OCI-LY1 (cell line): ENCODE measurements around the gene TANC2.

ENCODE experiments used
- H2AFZ ChIP-seq: fragments of 200-600 bp; sonication (generic), shearing (Covaris generic); 2 replicates; pipeline ENCODE4 v1.6.0; 2014; ENCODE audit warnings: antibody characterized with exemption, mild to moderate bottlenecking, low read length
- H3F3A ChIP-seq: fragments of 200-600 bp; sonication (generic), shearing (Covaris generic); 2 replicates; pipeline ENCODE4 v1.6.0; 2014; ENCODE audit warnings: mild to moderate bottlenecking, antibody characterized with exemption, low read length, moderate library complexity; ENCODE audit not compliant: insufficient read depth
- H3K27ac ChIP-seq: fragments of 200-600 bp; sonication (generic); 2 replicates; pipeline ENCODE4 v1.5.1; 2014; ENCODE audit warnings: low read length, mixed run types, mild to moderate bottlenecking, low read depth; ENCODE audit not compliant: poor library complexity, severe bottlenecking
- H3K27me3 ChIP-seq: fragments of 200-600 bp; sonication (generic); 2 replicates; pipeline ENCODE4 v1.6.0; 2014; ENCODE audit warnings: antibody characterized with exemption, mild to moderate bottlenecking, low read length, moderate library complexity; ENCODE audit not compliant: insufficient read depth
- H3K36me3 ChIP-seq: fragments of 200-600 bp; sonication (generic); 2 replicates; pipeline ENCODE4 v1.6.1; 2014; ENCODE audit warnings: mild to moderate bottlenecking, antibody characterized with exemption, low read length, moderate library complexity, mixed read lengths; ENCODE audit not compliant: insufficient read depth
- H3K4me1 ChIP-seq: fragments of 200-600 bp; sonication (generic); 2 replicates; pipeline ENCODE4 v1.5.1; 2014; ENCODE audit warnings: mild to moderate bottlenecking, low read length, moderate library complexity; ENCODE audit not compliant: insufficient read depth, severe bottlenecking
- H3K4me2 ChIP-seq: fragments of 200-600 bp; sonication (generic), shearing (Covaris generic); 2 replicates; pipeline ENCODE4 v1.6.1; 2014; ENCODE audit warnings: low read length
- H3K4me3 ChIP-seq: fragments of 200-600 bp; sonication (generic); 2 replicates; pipeline ENCODE4 v1.5.1; 2014; ENCODE audit warnings: low read length, low read depth, mild to moderate bottlenecking, mixed read lengths; ENCODE audit not compliant: poor library complexity, severe bottlenecking
- H3K79me2 ChIP-seq: fragments of 200-600 bp; shearing (Covaris generic); 2 replicates; pipeline ENCODE4 v1.6.1; 2016; ENCODE audit warnings: mixed run types, low read length, mixed read lengths; ENCODE audit not compliant: insufficient read depth
- H3K9ac ChIP-seq: fragments of 200-600 bp; sonication (generic), shearing (Covaris generic); 2 replicates; pipeline ENCODE4 v1.6.1; 2014; ENCODE audit warnings: mild to moderate bottlenecking, low read length, mixed read lengths
- H3K9me2 ChIP-seq: fragments of 200-600 bp; sonication (generic), shearing (Covaris generic); 2 replicates; pipeline ENCODE4 v1.6.1; 2014; ENCODE audit warnings: low read depth, mild to moderate bottlenecking, low read length, mixed read lengths
- H3K9me3 ChIP-seq: fragments of 200-600 bp; shearing (Covaris generic); 2 replicates; pipeline ENCODE4 v1.6.1; 2014; ENCODE audit warnings: low read length, mixed read lengths
- H4K20me1 ChIP-seq: fragments of 200-600 bp; sonication (generic), shearing (Covaris generic); 2 replicates; pipeline ENCODE4 v1.6.0; 2016; ENCODE audit warnings: mild to moderate bottlenecking, low read length; ENCODE audit not compliant: insufficient read depth
- EZH2 ChIP-seq: fragments of 200-600 bp; sonication (generic), shearing (Covaris generic); IDR thresholded peaks from 2 replicates; pipeline ENCODE4 v1.8.0; 2017; ENCODE audit warnings: borderline replicate concordance, mixed run types, mild to moderate bottlenecking, antibody characterized with exemption, low read length, moderate library complexity, mixed read lengths
- TF ChIP-seq, protein P1 (sequence below): fragments of 200-600 bp; sonication (generic), shearing (Covaris generic); IDR thresholded peaks from 2 replicates; pipeline ENCODE4 v1.5.1; 2017; ENCODE audit warnings: mild to moderate bottlenecking, antibody characterized with exemption, low read length, moderate library complexity, mixed read lengths

The TANC2 gene

DNA sequence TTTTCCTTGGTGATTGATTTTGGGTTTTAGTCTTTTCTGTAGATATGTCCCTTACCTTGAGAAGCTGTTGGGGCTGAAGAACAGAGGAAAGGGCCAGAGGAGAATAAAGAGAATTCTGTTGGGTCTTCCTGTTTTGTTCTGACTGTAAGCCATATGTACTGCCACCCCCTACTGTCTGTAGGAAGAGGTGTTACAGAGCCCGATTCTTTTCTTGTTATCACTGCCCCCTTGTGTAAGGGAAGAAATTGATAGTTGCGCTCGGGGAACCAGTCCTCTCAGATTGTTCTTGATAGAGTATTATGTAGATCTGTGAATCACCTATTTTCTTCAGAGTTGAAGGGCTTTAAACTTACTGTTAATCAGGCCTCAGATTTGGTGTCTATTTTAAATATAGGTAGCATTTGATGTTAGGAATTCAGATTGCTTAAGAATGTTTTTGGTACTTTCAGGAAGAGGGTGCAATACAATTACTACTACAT is 2.4 kb downstream of the TANC2 start:
- H3K4me3 ChIP-seq = no peak overlapping the region

DNA sequence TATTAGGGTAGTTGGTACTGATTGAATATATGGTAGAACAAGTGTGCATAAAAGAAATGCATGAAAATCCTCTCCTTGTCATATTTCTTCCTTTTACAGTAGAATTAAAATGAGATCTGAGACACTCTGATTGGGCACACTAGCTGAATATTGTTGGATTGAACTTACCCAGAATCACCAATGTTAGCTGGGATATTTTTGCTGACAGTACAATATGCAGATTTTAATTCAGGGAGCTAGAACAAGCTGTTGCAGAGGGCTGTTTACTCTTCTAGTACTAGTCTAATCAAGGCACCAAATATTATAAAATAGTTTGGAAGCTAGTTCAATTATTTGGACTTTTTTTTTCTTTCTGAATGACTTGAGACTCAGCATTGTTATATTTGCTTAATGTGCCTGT is 4.6 kb downstream of the TANC2 start:
- Histone ChIP-seq H3K27ac (no peak overlapping the region), H3K4me1 (peaks cover 7% of the 10 kb centered on the region), H3F3A (no peaks in the 10 kb centered on the region), H3K9ac (no peak overlapping the region), H3K4me2 (no peak overlapping the region), H3K9me2 (no peaks in the 10 kb centered on the region), H2AFZ (no peak overlapping the region), H3K36me3 (no peaks in the 10 kb centered on the region), H4K20me1 (no peaks in the 10 kb centered on the region), H3K4me3 (no peak overlapping the region), H3K27me3 (peaks cover 3% of the 10 kb centered on the region), H3K79me2 (no peaks in the 10 kb centered on the region), H3K9me3 (no peaks in the 10 kb centered on the region)
- TF ChIP-seq, protein P1, sequence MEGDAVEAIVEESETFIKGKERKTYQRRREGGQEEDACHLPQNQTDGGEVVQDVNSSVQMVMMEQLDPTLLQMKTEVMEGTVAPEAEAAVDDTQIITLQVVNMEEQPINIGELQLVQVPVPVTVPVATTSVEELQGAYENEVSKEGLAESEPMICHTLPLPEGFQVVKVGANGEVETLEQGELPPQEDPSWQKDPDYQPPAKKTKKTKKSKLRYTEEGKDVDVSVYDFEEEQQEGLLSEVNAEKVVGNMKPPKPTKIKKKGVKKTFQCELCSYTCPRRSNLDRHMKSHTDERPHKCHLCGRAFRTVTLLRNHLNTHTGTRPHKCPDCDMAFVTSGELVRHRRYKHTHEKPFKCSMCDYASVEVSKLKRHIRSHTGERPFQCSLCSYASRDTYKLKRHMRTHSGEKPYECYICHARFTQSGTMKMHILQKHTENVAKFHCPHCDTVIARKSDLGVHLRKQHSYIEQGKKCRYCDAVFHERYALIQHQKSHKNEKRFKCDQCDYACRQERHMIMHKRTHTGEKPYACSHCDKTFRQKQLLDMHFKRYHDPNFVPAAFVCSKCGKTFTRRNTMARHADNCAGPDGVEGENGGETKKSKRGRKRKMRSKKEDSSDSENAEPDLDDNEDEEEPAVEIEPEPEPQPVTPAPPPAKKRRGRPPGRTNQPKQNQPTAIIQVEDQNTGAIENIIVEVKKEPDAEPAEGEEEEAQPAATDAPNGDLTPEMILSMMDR = no peak
- TF ChIP-seq EZH2 = no peak

More for the DNA sequence above, 2.4 kb downstream of the TANC2 start:
- no peaks in the 10 kb centered on the region for H3K36me3 ChIP-seq
- no peaks in the 10 kb centered on the region for H3F3A ChIP-seq
- H3K9me3 ChIP-seq = no peaks in the 10 kb centered on the region
- TF ChIP-seq, protein P1 = peak; percentile 93
- no peak for TF ChIP-seq EZH2
- H2AFZ ChIP-seq = no peak overlapping the region
- H3K4me1 ChIP-seq = peaks cover 7% of the 10 kb centered on the region
- H4K20me1 ChIP-seq = no peaks in the 10 kb centered on the region
- H3K79me2 ChIP-seq = no peaks in the 10 kb centered on the region
- H3K9me2 ChIP-seq = no peaks in the 10 kb centered on the region
- H3K27ac ChIP-seq = no peak overlapping the region
- H3K4me2 ChIP-seq = no peak overlapping the region
- peaks cover 3% of the 10 kb centered on the region for H3K27me3 ChIP-seq
- no peak overlapping the region for H3K9ac ChIP-seq

DNA sequence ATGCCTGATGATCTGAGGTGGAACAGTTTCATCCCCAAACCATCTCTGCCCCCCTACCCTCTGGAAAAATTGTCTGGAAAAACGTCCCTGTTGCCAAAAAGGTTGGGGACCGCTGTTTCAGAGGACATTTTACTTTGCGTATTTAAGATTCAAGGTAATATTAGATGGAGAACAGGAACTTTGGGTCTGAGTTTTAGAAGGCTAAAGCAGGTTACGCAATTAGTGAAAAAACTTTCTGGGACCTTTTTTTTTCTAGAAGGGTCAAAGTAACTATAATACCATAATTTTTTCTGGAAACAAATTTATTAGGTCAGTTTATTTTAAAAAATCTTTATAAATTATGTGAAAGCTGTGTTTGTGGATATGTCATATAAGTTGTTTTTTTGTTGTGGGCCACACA is 5.8 kb downstream of the TANC2 start:
- Histone ChIP-seq H3F3A (no peaks in the 10 kb centered on the region), H4K20me1 (no peaks in the 10 kb centered on the region), H3K27ac (no peak overlapping the region), H3K9me3 (no peaks in the 10 kb centered on the region), H3K9me2 (no peaks in the 10 kb centered on the region), H2AFZ (no peak overlapping the region), H3K27me3 (peaks cover 3% of the 10 kb centered on the region; the same call in 1 of the 2 replicates), H3K4me3 (no peak overlapping the region), H3K4me2 (no peak overlapping the region), H3K9ac (no peak overlapping the region), H3K79me2 (no peaks in the 10 kb centered on the region), H3K4me1 (peaks cover 4% of the 10 kb centered on the region), H3K36me3 (no peaks in the 10 kb centered on the region)
- no peak for TF ChIP-seq EZH2
- TF ChIP-seq, protein P1 = no peak
